IPS-NIHi11 (cell line): ENCODE measurements around the gene UTS2B.

Experiments used
- DNase-seq: peaks from one replicate; pipeline ENCODE4 v3.0.0; 2012; ENCODE audit warnings: mixed read lengths, low spot score

The UTS2B gene

DNA sequence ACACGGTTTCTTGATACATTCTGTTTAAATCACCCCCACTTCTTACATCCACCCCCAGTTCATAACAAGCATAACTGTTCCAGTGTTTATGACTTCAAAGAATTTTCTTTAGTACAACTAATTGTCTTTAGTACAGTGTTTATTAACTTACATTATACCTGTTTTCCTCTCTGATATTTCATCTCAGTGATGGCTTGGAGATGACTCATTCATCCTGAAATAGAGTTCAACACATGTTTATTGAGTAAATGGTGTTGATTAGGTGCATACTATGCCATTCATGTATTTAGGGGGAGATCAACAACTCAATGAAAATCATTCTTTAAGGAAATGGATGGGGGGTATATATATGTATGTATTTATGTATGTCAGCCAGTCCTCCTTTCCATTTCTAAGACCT is 21.7 kb upstream of the UTS2B start:
- no peak for DNase-seq

DNA sequence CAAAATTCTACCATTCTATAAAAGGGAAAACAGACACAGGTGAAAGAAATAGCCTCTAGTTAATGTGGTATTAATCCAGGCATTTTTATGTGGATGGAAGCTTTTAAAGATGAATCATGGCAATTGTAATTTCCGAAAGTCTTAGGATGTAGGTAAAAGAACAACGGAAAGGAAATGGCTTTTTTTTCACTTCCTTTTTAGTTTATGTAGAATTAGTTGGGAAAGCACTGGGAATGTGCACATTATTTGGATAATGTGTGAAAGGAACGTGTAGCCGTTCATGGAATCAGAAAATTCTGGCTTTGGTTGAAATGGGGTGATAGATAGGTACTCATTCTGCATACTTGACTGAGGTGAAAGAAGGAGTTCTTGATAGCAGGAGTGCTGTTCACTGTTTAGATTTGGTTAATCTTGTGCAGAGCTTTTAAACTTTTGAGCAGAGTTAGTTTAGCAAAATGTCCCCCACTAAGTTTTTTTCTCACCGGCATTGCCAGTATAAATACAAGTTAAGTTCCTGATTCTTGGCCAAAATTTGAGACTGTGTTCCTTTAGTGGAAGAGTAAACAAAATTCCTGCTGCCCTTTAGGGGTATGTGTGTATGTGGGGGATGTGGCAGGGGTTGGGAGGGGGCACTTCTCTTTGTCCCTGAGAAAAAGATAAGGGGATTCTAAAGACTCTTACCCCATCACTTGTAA is 20.2 kb upstream of the UTS2B start:
- no peak for DNase-seq

DNA sequence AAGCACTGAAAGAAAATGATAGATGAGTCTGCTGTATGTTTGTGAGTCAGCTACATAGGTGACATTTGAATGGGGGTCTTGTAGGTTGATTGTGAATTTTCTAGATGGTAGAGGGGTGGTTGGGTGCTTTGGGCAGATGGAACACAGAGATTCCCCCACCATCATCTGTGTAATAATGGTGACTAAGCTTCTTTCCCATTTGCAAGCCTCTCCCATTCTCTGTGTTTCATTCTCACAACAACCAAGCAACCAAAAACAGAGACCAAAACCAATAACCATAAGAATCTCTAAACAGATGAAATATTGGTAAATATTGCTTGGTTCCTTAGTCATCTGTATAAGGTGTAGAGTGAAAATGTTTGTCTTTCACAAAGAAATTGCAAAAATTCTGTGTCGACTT is 17.8 kb upstream of the UTS2B start:
- DNase-seq, result no peak

DNA sequence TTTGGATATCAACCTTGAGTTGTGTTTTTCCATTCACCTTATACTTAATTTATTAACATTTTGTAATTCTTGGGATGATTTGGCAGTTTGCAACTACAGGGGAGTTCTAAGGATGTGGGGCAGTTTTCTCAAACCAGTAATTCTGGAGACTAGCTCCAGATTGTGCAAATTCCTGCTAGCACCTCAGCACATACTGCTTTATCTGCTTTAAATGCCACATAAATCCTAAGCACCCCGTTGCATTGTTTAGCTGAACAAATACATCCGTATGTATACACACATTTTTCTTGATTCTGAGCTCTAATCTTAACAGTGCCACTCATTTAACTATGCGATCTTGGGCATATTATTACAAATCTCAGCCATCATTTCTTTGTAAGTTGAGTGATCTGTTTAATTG is 16.9 kb upstream of the UTS2B start:
- no peak for DNase-seq

DNA sequence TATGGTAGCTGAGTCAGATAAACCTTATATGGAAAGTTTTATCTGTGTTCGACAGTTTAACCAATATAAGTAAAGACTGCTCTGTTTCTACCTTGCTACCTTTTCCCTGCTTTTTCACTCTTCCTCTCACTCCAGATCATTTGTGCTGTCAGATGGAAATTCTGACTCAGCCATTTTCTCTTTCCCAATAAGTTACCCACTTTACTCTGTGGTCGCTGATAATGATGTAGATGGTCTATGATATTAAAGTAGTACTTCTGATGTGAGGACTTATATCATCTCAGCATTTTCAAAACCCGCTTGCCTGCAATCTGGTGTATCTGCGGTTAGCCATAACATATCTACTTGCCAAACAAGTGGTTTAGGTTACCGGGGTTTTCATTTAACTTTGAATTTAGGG is 15.0 kb upstream of the UTS2B start:
- DNase-seq, result no peak

DNA sequence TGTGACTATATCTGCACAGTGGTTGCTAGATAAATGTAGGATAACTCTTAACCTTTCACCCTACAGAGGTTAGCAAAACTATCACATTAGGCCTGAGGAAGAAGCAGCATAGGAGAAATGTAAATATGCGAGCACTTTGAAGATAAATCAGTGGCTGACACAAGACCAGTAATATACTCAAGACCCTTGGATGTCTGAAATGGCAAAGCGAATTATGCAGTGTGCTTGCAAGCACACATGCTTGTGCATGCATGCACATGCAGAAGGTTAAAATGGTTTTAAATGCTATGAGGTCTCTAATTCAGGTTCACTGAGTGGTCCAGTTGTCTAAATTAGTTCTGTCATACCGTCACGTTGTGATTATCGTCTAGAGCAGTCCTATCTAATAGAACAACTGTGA is 13.6 kb upstream of the UTS2B start:
- no peak for DNase-seq

DNA sequence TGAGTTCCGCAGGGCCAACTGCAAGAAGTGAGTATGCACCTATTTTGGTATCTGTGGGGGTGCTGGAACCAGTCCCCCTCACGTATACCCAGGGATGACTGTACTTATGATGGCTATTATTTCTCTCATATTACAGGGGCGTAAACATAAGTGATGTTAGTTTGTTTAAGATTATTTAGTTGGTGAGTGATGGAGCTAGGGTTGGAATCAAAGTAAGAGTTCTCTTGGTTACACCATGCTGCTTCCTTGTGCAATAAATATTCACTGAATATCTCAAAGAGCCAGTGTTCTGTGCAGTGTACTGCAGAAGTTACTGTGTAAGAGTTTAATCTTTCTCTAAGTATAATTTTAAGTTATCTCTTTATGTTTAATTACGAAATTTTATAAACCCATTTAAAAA is 12.8 kb upstream of the UTS2B start:
- no peak for DNase-seq

DNA sequence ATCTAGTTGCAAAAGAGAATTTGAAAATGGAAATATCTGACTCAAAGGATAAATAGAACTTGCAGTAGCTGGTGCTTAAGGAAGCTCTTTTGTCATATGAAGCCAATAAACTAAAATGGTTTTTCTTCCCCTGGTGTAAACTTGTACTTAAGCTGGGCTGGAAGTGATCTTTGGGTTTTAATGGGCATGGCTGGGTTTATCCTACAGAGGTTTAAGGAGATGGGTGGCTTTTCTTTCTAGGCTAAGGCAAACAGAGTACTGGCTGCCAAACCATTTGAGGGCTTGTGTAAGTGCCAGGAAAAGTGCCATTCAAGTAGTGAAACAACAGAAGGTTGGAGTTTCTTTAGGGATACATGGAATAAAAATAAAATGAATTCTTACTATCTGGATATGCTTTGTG is 12.1 kb upstream of the UTS2B start:
- no peak for DNase-seq

DNA sequence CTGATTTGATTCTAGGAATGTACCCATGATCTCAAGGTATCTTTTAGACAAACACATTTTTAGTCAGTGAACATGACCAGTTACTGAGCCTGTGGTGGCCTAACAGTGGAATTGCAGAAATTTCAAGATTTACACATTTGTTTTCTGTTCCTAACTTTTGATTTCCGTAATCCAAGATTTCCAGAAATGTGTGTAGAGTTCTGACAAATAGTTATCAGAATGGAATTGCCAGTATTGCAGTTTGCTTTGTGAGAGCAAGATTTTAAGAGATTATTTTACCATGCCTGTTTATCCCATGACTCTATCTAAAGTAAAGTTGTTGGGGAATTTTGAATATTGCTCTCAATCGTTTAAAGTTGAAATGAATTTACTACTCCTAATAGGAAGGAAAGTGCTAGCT is 11.7 kb upstream of the UTS2B start:
- no peak for DNase-seq

DNA sequence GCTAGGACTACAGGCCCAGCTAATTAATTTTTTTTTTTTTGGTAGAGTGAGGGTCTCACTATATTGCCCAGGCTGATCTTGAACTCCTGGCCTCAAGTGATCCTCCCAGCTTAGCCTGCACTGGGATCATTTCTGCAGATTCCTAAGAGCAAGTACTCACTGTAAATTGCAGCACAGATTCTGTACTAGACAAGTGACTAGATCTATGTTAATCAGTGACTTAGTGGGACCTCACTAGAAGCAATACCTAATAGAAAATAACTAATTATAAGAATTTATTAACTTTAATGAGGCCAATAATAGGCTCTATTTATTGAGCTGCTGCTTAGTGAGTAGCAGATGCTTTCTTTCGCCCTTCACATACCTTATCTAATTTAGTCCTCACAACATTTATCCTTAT is 10.6 kb upstream of the UTS2B start:
- DNase-seq, result no peak

DNA sequence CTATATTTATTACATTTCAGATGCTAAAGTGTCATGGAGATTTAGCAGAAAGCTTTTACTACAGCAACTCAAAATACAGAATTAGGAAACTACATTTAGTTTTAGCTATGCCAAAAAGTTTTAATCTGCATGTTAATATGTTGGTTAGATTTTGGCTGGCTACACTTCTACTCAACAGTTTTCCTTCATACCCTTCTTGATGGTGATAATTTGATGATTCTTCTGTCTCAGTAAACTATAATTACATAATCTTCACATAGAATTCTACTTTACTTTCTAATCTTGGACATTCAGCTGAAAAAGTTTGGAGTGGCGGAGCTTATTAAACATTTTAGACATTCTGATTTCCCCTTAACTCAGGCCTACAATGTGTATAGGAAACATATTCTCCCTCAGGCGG is 10.0 kb upstream of the UTS2B start:
- no peak for DNase-seq

DNA sequence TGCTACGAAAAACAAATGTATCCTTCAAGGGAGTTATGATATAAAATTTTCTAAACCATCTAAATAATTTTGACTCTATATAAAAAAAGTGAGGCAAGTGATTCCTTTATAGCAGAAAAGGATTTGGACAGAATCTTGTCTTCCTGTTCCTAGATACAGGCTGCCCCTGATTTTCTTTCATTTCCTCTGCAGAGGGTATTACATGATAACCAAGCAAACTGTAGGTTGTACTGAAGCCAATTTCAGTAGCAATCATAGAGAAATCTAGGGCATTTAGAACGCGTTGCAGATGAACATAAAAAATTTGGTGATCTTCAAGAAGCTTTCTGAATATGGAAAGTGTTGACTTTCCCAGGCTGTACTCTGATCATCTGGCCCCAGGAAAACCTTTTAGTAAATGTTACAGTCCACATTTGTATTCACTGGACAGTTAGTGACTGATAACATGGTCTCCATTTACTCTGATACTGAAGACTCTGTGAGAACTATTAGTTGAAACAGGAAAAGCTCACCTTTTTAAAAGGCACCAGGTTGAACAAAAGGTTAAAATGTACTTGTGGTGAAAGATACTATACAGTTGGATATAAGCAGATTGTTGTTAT is 9.1 kb upstream of the UTS2B start:
- DNase-seq, result no peak

DNA sequence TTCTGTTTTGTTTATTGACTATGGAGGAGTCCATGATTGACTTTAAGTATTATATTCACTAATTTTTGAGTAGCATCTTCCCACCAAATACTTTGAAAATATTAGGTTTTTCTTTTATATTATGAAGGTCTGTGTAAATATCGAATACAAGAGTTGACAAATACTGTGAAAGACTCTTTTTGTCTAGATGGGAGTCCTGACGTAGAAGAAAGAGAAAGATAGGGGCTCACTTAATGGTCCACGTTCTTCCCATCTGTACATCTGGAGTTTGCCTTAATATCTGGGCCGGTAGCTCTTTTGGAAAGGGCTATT is 7.8 kb upstream of the UTS2B start:
- no peak for DNase-seq

DNA sequence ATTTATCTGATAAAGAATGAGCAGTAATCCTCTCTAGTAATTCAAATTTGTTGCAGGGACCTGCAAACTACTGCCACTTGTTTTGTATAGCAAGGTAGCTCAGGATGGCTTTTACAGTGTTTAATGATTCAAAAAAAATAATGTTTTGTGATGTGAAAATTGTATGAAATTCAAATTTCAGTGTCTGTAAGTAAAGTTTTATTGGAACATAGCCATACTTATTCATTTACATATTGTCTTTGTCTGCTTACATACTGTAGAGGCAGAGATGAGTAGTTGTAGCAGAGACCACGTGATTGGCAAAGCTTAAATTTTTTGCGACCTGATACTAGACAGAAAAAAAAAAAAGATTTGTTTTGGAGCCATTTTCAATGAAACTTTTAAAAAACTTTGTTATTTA is 6.5 kb upstream of the UTS2B start:
- no peak for DNase-seq

DNA sequence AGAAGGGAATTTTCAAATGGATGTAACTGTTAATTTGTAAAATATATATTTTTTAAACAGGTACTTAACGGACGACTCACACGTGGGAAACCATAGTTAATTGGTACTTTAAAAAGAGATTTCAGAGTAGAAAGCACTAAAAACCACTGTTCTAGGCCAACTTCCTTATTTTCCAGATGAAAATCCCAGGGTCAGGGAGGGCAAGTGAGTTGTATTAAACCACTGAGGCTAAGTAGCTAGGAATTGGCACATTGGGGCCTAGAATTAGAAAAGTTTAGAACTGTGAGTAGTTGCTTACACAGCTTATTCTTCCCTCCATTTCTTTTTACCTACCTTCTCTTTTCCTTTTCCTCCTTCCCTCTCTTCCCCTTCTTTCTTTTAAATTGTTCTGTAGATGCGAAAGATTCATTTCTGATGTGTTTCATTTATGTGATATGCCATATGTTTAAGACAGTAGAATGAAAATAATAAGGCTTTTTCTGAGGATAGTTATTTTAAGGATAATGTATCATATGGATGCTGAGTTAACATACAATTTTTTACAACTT is 4.1 kb upstream of the UTS2B start:
- no peak for DNase-seq

DNA sequence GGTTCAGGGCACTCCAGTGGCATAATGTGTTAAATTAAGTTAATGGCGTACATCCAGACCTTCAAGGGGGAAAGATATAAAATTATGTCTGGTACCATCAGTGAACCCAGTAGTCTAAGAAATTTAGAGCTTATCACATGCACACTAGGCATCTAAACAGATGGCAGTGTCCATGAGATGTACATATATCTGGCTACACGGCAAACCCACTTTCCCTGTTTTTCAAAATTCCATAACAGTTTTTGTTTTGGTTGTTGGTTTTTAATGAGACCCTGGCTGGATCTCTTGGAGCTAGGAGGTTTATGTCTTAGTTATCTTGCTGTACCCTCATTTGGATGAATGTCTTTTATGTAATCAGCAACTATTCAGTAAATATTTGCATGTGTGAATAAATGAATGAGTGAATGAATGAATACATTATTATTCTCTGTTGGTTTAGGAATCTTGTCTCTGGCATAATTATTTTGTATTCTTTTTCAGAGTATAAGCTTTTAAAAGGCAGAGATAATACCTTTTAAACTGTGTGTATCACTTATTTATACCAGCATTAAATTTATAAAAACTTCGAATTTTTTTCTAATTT is 3.1 kb upstream of the UTS2B start:
- no peak for DNase-seq

DNA sequence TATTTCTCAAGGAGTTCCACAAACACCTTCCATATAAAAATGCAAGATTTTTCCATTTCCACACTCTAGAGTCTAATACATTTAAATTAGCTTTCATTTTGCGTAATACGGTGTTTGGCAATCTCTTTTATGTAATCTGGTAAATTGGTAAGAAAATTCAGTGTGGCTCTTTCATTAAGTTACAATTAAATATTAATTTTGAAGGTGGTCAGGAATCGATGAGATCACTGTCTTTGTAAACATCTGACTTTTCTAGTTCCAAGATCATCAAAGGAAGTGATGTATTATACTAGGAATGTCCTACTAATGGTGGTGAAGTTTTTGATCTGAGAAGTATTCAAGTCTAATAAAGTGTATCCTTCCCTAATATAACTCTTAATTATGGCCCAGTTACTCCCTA is 1.1 kb upstream of the UTS2B start:
- no peak for DNase-seq

DNA sequence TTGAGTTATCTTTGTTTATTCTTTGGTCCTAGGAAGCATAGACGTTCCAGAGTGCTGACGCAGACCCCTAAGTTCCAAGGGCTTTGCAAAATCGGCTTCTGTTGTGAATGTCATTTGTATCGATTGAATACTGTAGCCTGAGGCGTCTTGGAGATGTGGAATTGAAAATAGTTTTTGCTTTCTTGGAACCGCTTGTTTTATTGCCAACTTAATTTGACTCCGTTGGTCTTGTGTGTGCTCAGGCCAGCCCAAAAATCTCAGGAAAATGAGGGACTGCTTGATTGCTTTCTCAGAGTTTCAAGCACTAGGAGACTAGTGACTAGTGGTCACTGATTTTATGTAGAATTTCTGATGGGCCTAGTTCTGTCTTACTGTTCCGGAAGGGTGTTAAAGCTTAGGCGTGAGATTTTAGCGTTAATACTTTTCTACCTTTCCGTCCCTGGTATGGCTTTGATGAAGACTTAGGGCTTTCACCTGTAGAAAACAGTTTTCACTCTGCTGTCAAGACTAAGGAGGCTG is 263 bp upstream of the UTS2B start:
- DNase-seq, result no peak

DNA sequence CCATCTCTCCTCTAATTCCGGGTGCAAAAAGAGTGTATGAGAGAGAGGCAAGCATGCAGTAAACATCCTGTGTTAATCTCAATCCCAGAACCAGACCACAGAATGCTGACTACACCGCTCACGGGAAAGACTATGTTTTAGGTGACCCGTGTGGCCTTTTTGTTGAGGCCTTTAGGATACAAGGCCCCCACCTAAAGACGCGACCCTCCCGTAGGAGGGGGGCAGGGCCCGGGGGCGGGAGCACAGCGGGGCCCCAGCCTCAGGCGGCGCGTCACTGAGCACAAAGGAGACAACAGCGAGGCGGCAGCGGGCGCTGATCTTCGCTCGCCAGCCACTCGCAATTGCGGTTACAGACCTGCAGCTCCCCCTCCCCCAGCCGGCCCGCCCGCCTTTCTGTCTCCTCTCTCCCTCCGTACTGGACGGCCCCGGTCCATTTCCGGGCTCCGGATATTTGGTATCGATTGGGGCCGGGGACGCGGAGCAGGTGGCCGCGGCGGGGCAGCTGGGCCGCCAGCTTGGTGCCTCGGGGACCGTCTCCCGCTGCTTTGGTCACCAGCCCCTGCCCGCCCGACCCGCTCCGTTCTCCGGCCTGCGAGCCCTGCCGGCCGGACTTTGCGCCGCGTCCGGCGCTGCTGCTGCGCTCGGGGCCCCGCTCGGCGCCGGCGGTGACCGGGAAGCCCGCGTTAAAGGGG is 1.2 kb downstream of the UTS2B start, which contains the start of gene CCDC50:
CCDC50 (plus strand) TSS at position 433 of the 692 bp plus-strand sequence. CDS start 281 bp downstream, outside the sequence.
- peak; percentile 86 for DNase-seq

DNA sequence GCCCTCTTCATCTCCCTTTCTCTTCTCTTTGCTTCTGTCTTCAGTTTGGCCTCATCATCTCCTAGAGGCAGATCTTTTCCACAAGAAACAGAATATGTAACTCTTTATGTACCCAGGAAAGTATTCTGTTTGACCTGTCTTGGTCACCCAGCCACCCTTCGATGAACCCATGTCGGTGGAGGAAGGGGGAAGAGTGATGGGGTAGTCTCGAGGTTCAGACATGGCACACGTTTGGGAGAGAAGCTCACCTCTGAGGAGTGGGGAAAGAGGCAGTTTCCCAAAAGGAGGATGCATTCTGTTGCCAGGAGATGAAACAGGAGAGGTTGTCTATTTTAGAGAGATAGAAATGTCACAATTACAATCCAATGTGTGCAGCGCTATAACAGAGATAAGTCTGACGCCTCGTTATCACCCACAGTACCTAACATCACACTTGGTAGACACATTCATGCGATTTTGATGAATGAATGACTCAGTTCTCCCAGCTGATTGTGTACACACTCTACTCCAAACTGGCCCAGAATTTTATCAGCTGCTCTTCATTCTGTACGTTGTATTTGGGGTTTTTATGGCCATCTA is 1.9 kb downstream of the UTS2B start:
- DNase-seq, result no peak

DNA sequence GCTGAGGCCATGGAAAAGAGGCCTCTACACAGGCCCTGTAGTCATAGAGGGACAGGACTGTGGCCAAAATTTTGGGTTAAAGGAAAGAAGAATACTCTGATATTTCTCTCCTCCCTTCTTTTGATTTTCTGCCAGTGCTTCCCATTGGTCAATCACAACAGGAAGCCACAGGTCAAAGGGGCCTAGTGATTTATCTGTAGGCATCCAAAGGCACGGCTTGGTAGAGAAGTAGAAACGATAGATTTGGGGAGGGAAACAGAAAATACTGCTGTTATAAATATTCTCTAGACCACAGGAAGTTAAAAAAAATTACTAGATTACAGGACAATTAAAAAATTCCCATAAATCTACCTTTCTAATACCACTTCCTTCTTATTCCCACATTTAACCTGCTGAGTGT is 2.8 kb downstream of the UTS2B start:
- no peak for DNase-seq

DNA sequence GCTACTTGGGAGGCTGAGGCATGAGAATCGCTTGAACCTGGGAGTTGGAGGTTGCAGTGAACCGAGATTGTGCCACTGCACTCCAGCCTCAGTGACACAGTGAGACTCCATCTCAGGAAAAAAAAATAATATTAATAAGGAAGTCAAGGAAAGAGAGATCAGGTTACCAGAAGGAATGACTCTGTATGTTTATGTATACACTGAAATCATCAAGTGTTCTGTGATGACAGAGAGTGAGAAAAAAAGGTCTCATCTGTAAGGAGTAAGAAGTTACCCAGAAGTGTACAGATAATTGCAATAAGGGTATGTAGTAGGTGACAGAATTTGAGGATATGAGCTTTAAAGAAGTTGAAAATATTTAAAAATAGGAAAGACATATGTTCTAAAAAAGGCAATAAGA is 5.4 kb downstream of the UTS2B start:
- DNase-seq, result no peak
